ENCODE results near the gene CEACAM4. TPM values are rescaled to one million over a fixed set of nuclear protein-coding genes. Genes with fewer than 3 reads are reported as not detected.

Gene CEACAM4
- total RNA-seq, 1 experiment from 2014 or later = not detected

GRCh38 chr19:41617941-41618730, 8.7 kb downstream of the CEACAM4 start:
- no peak for DNase-seq (ENCODE audit: low spot score)

DNA sequence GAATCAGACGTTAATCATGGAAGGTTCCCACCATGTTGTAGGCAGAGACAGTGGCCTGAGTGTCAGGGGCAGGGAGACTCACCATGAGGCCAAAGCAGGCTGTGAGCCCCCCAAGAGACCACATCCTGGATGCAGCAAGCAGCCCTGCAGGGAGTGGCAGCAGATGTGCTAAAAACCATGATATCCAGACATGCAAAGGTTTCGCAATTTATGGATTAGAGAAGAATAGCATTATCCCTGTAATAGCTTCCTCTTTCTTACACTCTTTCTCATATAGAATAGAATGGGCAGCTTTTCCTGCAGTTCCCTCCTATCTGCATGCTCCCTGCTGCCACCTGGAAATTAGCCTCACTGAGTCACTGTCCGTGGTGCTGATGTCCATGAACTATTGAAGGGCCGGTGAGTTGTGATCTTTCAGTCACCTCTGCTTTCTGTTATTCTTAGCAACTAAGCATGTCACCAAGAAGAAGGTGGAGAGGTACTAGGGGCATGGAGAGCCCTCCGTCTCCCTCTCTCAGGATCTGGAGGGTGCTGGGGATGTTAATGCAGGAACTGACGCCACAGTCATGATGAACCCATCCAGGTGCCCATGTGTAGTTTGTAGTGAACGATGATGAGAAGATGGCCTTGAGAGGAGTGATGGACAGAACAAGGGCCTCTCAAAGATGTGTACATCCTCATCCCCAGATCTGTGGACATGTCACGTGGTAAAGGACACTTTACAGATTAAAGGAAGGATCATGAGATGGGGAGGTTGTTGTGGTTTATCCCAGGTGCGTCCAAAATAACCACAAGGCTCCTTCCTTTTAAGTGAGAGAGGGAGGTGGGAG, 9.9 kb downstream of the CEACAM4 start:
- peak; percentile 22 for DNase-seq (ENCODE audit: low spot score)

DNA sequence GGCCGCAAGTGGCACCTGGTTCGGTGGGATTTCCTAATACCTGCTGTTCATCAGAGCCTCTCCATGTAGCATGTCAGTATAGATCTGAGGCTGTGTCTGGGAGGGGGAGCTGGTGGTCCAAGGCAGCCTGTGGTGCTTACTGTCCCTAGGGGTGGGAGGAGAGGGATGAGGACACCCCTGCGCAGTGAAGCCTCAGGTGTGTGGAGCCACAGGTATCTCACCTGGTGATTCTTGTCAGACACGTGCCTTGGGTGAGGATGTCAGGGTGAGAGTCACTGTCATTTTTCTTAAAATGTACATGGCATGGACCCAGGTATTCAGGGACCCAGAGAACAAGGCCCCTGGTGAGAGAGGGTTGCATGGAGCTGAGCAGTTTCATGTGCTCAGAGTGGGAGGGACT, 11.7 kb downstream of the CEACAM4 start:
- no peak for DNase-seq (ENCODE audit: low spot score)

DNA sequence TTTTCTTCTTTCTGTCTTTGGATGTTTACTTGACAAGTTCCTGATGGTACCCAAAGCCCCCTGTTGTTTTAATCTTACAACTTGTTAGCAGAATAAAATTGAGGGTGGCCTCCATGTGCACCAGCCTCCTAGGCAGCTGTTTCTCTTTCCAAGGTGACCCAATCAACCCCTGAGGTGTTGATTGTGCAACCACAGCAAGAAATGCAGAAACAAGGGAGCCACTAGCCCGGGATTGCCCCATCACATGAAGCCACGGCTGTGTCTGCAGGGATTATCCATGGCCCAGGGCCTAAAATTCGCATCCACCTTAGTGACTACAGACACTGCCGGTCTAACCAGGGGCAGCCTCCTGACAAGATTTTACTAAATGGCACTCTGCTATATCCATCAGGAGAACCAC, 14.4 kb downstream of the CEACAM4 start:
- DNase-seq (ENCODE audit: low spot score) = no peak

DNA sequence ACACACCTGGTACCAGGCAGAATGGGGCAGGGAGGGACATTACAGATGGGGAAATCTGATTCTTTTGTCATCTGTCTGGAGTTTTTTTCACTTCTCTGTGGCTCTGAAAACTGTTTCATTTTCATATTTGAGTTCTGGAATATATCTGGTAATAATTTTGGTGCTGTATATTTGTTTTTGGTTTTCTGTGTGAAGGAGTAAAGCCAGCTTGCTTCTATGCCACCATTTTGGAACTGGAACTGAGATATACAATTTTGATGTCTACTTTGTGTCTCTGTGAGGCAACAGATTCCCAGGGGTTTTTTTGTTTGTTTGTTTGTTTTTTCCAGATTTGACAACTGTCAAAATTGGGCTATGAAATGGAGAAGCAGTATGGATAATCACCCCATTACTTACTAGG, 16.1 kb downstream of the CEACAM4 start:
- DNase-seq (ENCODE audit: low spot score) = no peak

- DNase-seq (ENCODE audit: low spot score) = no peak
Measured at GRCh38 chr19:41607668-41608067, 19.2 kb downstream of the CEACAM4 start.

- no peak for DNase-seq (ENCODE audit: low spot score)
Measured at GRCh38 chr19:41606215-41606837, 20.5 kb downstream of the CEACAM4 start.

- DNase-seq (ENCODE audit: low spot score) = no peak
Measured at GRCh38 chr19:41604831-41605230, 22.0 kb downstream of the CEACAM4 start.

DNA sequence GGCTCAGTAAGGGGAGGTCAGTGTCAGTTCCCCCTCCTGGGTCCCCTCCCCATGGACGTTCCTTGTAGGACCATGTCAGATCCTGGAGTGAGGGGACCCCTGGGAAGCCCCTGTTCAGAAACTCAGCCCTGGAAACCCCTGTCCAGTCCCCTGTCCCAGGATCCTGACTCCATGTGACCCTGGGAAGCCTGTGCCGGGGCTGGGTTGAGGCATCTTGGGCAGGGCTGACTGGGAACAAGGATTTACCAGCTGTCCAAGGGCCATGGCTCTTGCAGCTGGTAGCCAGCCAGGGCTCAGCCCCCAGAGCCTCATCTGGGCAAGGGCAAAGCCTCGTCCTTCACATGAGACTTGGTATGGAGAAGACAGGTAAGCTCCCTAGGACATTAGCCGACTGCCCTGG, 25.1 kb downstream of the CEACAM4 start:
- no peak for DNase-seq (ENCODE audit: low spot score)

- no peak for DNase-seq (ENCODE audit: low spot score)
Measured at GRCh38 chr19:41599175-41599966, 27.5 kb downstream of the CEACAM4 start.

- DNase-seq (ENCODE audit: low spot score) = peak; percentile 78
Measured at GRCh38 chr19:41597600-41598041, 29.3 kb downstream of the CEACAM4 start.

- no peak for DNase-seq (ENCODE audit: low spot score)
Measured at GRCh38 chr19:41595890-41596280, 31.0 kb downstream of the CEACAM4 start.

GRCh38 chr19:41595258-41595889, 31.5 kb downstream of the CEACAM4 start:
- DNase-seq (ENCODE audit: low spot score) = peak; percentile 87

- DNase-seq (ENCODE audit: low spot score) = no peak
Measured at GRCh38 chr19:41591951-41592562, 34.8 kb downstream of the CEACAM4 start.

GRCh38 chr19:41590936-41591335, 35.9 kb downstream of the CEACAM4 start:
- DNase-seq (ENCODE audit: low spot score) = no peak

DNA sequence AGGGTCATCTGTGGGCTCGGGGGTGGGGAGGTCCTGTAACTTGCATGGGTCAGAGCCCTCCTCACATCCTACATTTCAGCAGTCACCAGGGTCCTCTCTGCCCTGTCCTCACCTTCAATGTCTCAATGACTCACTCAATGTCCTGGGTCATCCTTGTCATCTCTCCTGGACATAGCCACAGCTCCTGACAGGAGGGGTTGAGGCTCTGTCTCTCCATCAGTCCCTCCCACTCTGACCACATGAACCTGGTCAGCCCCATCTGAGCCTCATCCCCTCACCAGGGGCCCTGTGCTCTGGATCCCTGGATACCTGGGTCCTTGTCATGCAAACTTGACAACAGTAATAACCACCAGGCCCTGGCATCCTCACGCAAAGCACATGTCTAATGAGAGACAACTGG, 37.5 kb downstream of the CEACAM4 start:
- no peak for DNase-seq (ENCODE audit: low spot score)

DNA sequence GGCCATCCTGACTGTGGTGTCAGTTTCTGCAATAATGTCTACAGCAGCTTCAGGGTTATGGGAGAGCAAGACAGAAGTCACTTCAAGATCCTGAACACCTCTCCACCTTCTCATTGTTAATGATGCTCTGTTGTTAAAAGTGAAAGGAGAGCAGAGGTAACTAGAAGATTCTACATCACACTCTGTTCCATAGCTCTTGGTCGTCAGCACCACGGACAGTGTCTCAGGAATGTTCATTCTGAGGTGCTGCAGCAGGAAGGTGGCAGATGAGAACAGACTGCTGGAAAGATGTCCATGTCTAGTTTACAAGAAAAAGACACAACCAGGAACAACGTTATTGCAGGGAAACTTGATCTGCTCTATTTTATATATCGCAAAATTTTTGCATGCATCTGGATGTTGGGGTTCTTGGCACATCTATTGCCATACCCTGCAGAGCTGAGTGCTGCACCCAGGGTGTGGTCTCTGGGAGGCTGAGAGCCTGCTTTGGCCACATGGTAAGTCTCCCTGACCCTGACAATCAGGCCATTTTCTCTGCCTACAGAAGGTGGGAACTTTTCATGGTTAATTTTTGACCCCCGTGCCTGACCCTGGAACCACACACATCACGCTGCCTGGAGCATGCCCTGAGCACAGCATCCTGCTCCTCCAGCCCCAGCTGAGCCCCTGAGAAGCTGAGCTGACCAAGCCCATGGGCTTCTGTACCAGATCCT, 38.2 kb downstream of the CEACAM4 start:
- peak; percentile 29 for DNase-seq (ENCODE audit: low spot score)

- no peak for DNase-seq (ENCODE audit: low spot score)
Measured at GRCh38 chr19:41587838-41588210, 39.0 kb downstream of the CEACAM4 start.

GRCh38 chr19:41587101-41587837, 39.6 kb downstream of the CEACAM4 start:
- no peak for DNase-seq (ENCODE audit: low spot score)

Measured in A172 (cell line).